OCI-LY1 (cell line): ENCODE data around the gene TRPV5.

Source experiments
- H2AFZ ChIP-seq: fragments of 200-600 bp; sonication (generic), shearing (Covaris generic); 2 replicates; pipeline ENCODE4 v1.6.0; 2014; ENCODE audit warnings: antibody characterized with exemption, mild to moderate bottlenecking, low read length
- H3F3A ChIP-seq: fragments of 200-600 bp; sonication (generic), shearing (Covaris generic); 2 replicates; pipeline ENCODE4 v1.6.0; 2014; ENCODE audit warnings: mild to moderate bottlenecking, antibody characterized with exemption, low read length, moderate library complexity; ENCODE audit not compliant: insufficient read depth
- H3K27ac ChIP-seq: fragments of 200-600 bp; sonication (generic); 2 replicates; pipeline ENCODE4 v1.5.1; 2014; ENCODE audit warnings: low read length, mixed run types, mild to moderate bottlenecking, low read depth; ENCODE audit not compliant: poor library complexity, severe bottlenecking
- H3K27me3 ChIP-seq: fragments of 200-600 bp; sonication (generic); 2 replicates; pipeline ENCODE4 v1.6.0; 2014; ENCODE audit warnings: antibody characterized with exemption, mild to moderate bottlenecking, low read length, moderate library complexity; ENCODE audit not compliant: insufficient read depth
- H3K36me3 ChIP-seq: fragments of 200-600 bp; sonication (generic); 2 replicates; pipeline ENCODE4 v1.6.1; 2014; ENCODE audit warnings: mild to moderate bottlenecking, antibody characterized with exemption, low read length, moderate library complexity, mixed read lengths; ENCODE audit not compliant: insufficient read depth
- H3K4me1 ChIP-seq: fragments of 200-600 bp; sonication (generic); 2 replicates; pipeline ENCODE4 v1.5.1; 2014; ENCODE audit warnings: mild to moderate bottlenecking, low read length, moderate library complexity; ENCODE audit not compliant: insufficient read depth, severe bottlenecking
- H3K4me2 ChIP-seq: fragments of 200-600 bp; sonication (generic), shearing (Covaris generic); 2 replicates; pipeline ENCODE4 v1.6.1; 2014; ENCODE audit warnings: low read length
- H3K4me3 ChIP-seq: fragments of 200-600 bp; sonication (generic); 2 replicates; pipeline ENCODE4 v1.5.1; 2014; ENCODE audit warnings: low read length, low read depth, mild to moderate bottlenecking, mixed read lengths; ENCODE audit not compliant: poor library complexity, severe bottlenecking
- H3K79me2 ChIP-seq: fragments of 200-600 bp; shearing (Covaris generic); 2 replicates; pipeline ENCODE4 v1.6.1; 2016; ENCODE audit warnings: mixed run types, low read length, mixed read lengths; ENCODE audit not compliant: insufficient read depth
- H3K9ac ChIP-seq: fragments of 200-600 bp; sonication (generic), shearing (Covaris generic); 2 replicates; pipeline ENCODE4 v1.6.1; 2014; ENCODE audit warnings: mild to moderate bottlenecking, low read length, mixed read lengths
- H3K9me2 ChIP-seq: fragments of 200-600 bp; sonication (generic), shearing (Covaris generic); 2 replicates; pipeline ENCODE4 v1.6.1; 2014; ENCODE audit warnings: low read depth, mild to moderate bottlenecking, low read length, mixed read lengths
- H3K9me3 ChIP-seq: fragments of 200-600 bp; shearing (Covaris generic); 2 replicates; pipeline ENCODE4 v1.6.1; 2014; ENCODE audit warnings: low read length, mixed read lengths
- H4K20me1 ChIP-seq: fragments of 200-600 bp; sonication (generic), shearing (Covaris generic); 2 replicates; pipeline ENCODE4 v1.6.0; 2016; ENCODE audit warnings: mild to moderate bottlenecking, low read length; ENCODE audit not compliant: insufficient read depth
- EZH2 ChIP-seq: fragments of 200-600 bp; sonication (generic), shearing (Covaris generic); IDR thresholded peaks from 2 replicates; pipeline ENCODE4 v1.8.0; 2017; ENCODE audit warnings: borderline replicate concordance, mixed run types, mild to moderate bottlenecking, antibody characterized with exemption, low read length, moderate library complexity, mixed read lengths
- TF ChIP-seq, protein P1 (sequence below): fragments of 200-600 bp; sonication (generic), shearing (Covaris generic); IDR thresholded peaks from 2 replicates; pipeline ENCODE4 v1.5.1; 2017; ENCODE audit warnings: mild to moderate bottlenecking, antibody characterized with exemption, low read length, moderate library complexity, mixed read lengths

The TRPV5 gene

DNA sequence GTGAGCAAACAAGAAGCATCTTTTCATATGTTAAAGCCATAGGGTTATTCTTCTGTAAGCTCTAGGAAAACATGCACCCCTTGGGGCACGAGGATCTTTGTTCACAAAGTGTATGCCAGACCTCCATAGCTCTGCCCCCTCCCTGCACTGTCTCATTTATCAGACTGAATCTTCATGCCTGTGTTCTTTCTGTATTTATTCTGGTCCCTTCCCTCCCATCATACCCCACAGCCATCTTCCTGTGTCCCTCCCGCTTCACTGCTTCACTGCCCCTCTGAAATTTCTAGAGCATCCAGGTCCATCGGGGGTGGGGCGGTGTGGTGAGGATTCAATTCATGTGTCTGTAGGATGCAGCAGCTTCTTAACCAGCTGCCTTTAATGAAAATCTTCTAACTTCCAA lies 71.2 kb downstream of the TRPV5 start:
- H3K4me3 ChIP-seq = no peak overlapping the region
- TF ChIP-seq, protein P1, sequence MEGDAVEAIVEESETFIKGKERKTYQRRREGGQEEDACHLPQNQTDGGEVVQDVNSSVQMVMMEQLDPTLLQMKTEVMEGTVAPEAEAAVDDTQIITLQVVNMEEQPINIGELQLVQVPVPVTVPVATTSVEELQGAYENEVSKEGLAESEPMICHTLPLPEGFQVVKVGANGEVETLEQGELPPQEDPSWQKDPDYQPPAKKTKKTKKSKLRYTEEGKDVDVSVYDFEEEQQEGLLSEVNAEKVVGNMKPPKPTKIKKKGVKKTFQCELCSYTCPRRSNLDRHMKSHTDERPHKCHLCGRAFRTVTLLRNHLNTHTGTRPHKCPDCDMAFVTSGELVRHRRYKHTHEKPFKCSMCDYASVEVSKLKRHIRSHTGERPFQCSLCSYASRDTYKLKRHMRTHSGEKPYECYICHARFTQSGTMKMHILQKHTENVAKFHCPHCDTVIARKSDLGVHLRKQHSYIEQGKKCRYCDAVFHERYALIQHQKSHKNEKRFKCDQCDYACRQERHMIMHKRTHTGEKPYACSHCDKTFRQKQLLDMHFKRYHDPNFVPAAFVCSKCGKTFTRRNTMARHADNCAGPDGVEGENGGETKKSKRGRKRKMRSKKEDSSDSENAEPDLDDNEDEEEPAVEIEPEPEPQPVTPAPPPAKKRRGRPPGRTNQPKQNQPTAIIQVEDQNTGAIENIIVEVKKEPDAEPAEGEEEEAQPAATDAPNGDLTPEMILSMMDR = no peak
- no peak for TF ChIP-seq EZH2
- H2AFZ ChIP-seq = no peak overlapping the region
- H3K9me2 ChIP-seq = no peaks in the 10 kb centered on the region
- H4K20me1 ChIP-seq = no peaks in the 10 kb centered on the region
- no peaks in the 10 kb centered on the region for H3K36me3 ChIP-seq
- no peaks in the 10 kb centered on the region for H3F3A ChIP-seq
- no peak overlapping the region for H3K27ac ChIP-seq
- H3K9ac ChIP-seq = no peak overlapping the region
- H3K4me2 ChIP-seq = no peak overlapping the region
- no peaks in the 10 kb centered on the region for H3K4me1 ChIP-seq
- H3K79me2 ChIP-seq = no peaks in the 10 kb centered on the region
- peaks cover 5% of the 10 kb centered on the region for H3K27me3 ChIP-seq
- H3K9me3 ChIP-seq = no peaks in the 10 kb centered on the region

DNA sequence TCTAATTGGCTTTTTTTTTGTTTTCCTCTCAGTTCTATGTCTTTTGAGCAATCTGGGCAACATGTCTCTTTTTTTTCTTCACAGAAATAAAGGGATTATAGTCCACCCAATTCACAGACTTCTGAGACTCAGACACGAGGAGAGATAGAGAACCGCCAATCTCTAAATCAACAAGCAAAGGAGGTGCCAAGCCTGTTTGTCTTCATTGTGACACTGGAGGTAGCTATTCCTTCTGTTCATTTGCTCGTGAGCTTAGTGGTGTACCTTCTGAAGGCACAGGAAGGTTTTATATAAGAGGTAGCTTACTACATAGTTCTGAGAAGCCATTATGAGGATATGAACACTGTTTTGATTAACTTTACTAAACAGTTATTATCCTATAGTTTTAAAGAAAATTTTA lies 72.6 kb downstream of the TRPV5 start:
- H3K4me3 ChIP-seq = no peak overlapping the region
- no peaks in the 10 kb centered on the region for H3K9me3 ChIP-seq
- H3K27me3 ChIP-seq = peaks cover 5% of the 10 kb centered on the region
- TF ChIP-seq, protein P1 = no peak
- no peak for TF ChIP-seq EZH2
- H3K9ac ChIP-seq = no peak overlapping the region
- H3K36me3 ChIP-seq = no peaks in the 10 kb centered on the region
- no peak overlapping the region for H3K4me2 ChIP-seq
- H3K79me2 ChIP-seq = no peaks in the 10 kb centered on the region
- H3K4me1 ChIP-seq = no peaks in the 10 kb centered on the region
- no peaks in the 10 kb centered on the region for H4K20me1 ChIP-seq
- no peaks in the 10 kb centered on the region for H3F3A ChIP-seq
- no peaks in the 10 kb centered on the region for H3K9me2 ChIP-seq
- H2AFZ ChIP-seq = no peak overlapping the region
- H3K27ac ChIP-seq = no peak overlapping the region

DNA sequence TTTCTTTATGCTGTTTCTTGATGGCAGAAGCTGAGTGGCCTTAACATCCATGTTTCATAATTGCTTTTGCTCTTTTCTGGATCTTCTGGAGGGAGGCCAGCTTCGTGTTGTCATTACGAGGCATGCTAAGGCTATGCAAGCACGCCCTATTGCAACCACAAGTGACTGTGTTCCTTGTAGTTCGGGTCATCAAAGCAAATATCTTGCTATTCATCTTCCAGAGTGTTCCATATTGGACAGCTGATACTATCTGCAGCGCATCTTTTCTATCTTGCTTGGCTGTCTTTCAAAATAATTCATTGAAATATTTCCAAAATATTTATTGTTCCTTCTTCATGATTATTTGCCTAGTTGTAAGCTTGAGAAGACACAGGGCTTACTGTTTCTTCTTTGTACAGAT lies 73.7 kb downstream of the TRPV5 start:
- TF ChIP-seq, protein P1 = no peak
- no peak for TF ChIP-seq EZH2
- H2AFZ ChIP-seq = no peak overlapping the region
- no peaks in the 10 kb centered on the region for H3K9me3 ChIP-seq
- no peaks in the 10 kb centered on the region for H4K20me1 ChIP-seq
- H3K36me3 ChIP-seq = no peaks in the 10 kb centered on the region
- H3K79me2 ChIP-seq = no peaks in the 10 kb centered on the region
- no peaks in the 10 kb centered on the region for H3K9me2 ChIP-seq
- H3K4me1 ChIP-seq = peaks cover 3% of the 10 kb centered on the region
- H3K27me3 ChIP-seq = peaks cover 5% of the 10 kb centered on the region; the same call in 1 of the 2 replicates
- H3F3A ChIP-seq = no peaks in the 10 kb centered on the region
- no peak overlapping the region for H3K4me3 ChIP-seq
- no peak overlapping the region for H3K27ac ChIP-seq
- no peak overlapping the region for H3K4me2 ChIP-seq
- no peak overlapping the region for H3K9ac ChIP-seq
